Activated CD4-positive, alpha-beta T cell treated with anti-CD3 and anti-CD28 coated beads, Interleukin-2, amount 50 U/mL, for 24 hours (primary cell): Measurements from ENCODE around the gene INSYN1.

ENCODE experiments used
- DNase-seq, 2 donors: peaks; one replicate each; pipeline ENCODE4 v3.0.0-alpha.2; 2020; ENCODE audit warnings: low read depth in 1 of 2, low spot score in 1 of 2

Gene INSYN1

DNA sequence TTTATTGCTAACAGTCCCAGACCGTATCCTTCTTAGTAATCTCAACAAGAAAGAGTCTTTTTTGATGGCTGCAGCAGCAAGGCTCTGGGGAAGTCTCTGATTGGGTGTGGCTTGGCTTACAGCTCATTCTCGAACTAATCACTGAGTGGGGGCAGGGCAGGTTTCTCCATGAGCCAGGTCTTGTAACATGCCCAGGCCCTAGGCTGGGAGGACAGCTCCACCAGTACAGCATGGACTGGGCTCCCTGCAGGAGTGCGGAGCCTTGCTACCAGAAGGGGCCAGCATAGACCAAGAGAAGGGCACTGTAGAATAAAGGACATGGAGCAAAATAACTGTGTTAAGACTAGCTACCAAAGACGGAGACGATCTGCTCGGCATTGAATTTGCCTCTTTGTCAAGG lies 61.8 kb downstream of the INSYN1 start:
- DNase-seq = no peak

DNA sequence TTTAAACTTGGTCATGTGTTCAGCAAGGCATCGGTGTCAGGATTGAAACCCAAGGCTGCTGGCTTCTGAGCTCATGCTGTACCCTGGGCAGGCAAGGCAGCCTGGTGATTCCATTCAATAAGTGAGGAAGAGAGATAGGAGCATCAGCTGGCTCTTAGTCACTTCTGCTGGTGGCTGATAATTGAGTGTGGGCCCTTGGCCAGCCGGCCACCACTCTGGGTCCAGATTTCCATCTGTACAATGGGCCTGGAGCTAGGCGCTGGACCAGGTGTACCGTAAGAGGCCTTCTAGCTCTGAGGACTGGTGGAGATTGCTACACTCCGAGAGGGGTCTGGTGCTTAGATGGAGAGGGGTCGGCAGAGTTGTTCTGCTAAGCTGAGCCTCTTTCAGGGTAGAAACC lies 64.7 kb downstream of the INSYN1 start:
- no peak for DNase-seq

DNA sequence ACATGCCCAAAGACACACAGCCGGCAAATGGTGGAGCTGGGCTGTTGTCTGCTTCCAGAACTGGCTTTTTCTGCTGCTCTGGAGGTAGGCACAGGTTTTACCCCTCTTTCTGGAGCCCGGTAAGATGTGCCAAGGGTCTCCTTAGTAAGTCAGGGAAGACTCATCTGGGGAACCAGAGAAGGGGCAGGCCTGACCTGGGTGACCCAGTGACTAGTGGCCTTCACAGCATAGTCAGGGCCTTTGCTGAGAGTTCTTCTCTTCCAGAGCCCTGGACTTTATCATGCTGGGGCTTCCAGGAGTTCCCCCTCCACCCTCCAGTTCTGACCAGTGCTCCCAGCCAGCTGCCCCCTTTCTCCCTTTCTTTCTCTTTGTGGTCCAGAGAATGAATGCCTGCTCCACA lies 65.8 kb downstream of the INSYN1 start:
- no peak for DNase-seq

DNA sequence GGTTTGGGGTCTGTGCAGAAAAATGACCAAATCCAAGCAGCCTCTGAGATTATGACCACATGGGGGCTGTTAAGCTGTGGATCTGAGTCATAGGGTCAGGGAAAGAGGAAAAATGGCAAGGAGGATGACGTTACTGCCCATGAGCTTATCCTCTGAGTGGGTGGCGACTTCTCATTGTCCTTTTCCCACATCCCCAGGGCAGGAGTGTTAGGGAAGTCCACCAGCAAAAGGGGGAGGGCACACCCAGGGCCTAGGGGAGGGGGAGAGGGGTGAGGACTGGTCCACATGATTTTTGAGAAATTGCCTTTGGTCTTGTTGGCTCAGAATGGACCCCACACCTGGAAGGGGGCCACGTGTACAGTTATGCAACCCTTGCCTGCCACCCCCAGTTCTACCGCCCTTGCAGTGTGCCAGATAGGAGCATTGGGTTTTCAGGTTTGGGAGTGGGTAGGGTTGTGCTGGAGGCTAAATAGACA lies 66.3 kb downstream of the INSYN1 start:
- DNase-seq = no peak

DNA sequence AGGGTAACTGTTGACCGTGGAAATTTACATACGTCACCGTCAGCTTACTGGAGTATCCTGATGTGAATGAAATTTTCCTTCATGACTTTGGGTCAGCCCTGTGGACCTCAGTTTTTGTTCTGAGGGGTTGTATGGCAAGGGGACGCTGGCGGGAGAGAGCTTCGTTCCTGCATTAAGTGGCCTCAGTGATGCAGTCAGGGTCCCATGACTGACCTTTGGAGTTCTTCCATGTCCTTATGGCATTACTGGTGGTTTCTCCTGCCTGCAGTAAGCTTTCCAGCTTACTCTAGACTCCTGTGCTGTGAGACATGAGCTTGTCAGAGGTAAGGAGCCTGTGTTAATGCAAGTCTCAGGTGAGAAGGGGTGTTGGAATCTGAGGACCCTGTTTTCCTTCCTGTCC lies 67.2 kb downstream of the INSYN1 start:
- no peak for DNase-seq
